H9 (cell line): ENCODE data around the gene DGUOK. TPM values are rescaled to one million over a fixed set of nuclear protein-coding genes. Genes with fewer than 3 reads are reported as not detected.

ENCODE experiments used
- DNase-seq: peaks from one replicate; pipeline ENCODE4 v3.0.0-alpha.2; 2017
- H2AFZ ChIP-seq: one replicate; pipeline ENCODE4 v1.6.1; 2013; ENCODE audit warnings: mild to moderate bottlenecking, low read length, control low read depth, moderate library complexity
- H2AK5ac ChIP-seq: 2 replicates; pipeline ENCODE4 v1.6.1; 2013; ENCODE audit warnings: low read length, control low read depth, mixed read lengths; ENCODE audit not compliant: insufficient read length
- H2BK120ac ChIP-seq: one replicate; pipeline ENCODE4 v1.6.1; 2013; ENCODE audit warnings: low read depth, mild to moderate bottlenecking, low read length, control low read depth, inconsistent platforms; ENCODE audit not compliant: poor library complexity, severe bottlenecking
- H2BK12ac ChIP-seq: 2 replicates; pipeline ENCODE4 v1.6.1; 2013; ENCODE audit warnings: low read length, control low read depth, mixed read lengths, low read depth; ENCODE audit not compliant: insufficient read length
- H2BK15ac ChIP-seq: 2 replicates; pipeline ENCODE4 v1.6.1; 2013; ENCODE audit warnings: low read depth, low read length, control low read depth
- H2BK20ac ChIP-seq: one replicate; pipeline ENCODE4 v1.6.1; 2013; ENCODE audit warnings: low read depth, mild to moderate bottlenecking, low read length, control low read depth, inconsistent platforms; ENCODE audit not compliant: poor library complexity, severe bottlenecking
- H2BK5ac ChIP-seq: 2 replicates; pipeline ENCODE4 v1.6.1; 2013; ENCODE audit warnings: low read length, control low read depth, mixed read lengths; ENCODE audit not compliant: insufficient read length
- H3K14ac ChIP-seq: 2 replicates; pipeline ENCODE4 v1.6.1; 2013; ENCODE audit warnings: low read length, control low read depth; ENCODE audit not compliant: insufficient read depth
- H3K18ac ChIP-seq: 2 replicates; pipeline ENCODE4 v1.6.1; 2013; ENCODE audit warnings: low read depth, mild to moderate bottlenecking, mixed read lengths, low read length, control low read depth; ENCODE audit not compliant: insufficient read length
- H3K23ac ChIP-seq: 2 replicates; pipeline ENCODE4 v1.6.1; 2013; ENCODE audit warnings: low read length, control low read depth, mixed read lengths, low read depth; ENCODE audit not compliant: insufficient read length
- H3K23me2 ChIP-seq: 2 replicates; pipeline ENCODE4 v1.6.1; 2013; ENCODE audit warnings: low read depth, mild to moderate bottlenecking, mixed read lengths, low read length, control low read depth; ENCODE audit not compliant: insufficient read length, poor library complexity, severe bottlenecking
- H3K27ac ChIP-seq: 2 replicates; pipeline ENCODE4 v1.5.1; 2013; ENCODE audit warnings: low read length, control low read depth, mixed read lengths, low read depth; ENCODE audit not compliant: insufficient read length
- H3K27me3 ChIP-seq: 2 replicates; pipeline ENCODE4 v1.6.1; 2013; ENCODE audit warnings: low read length, control low read depth, inconsistent platforms; ENCODE audit not compliant: insufficient read depth
- H3K4ac ChIP-seq: 2 replicates; pipeline ENCODE4 v1.6.1; 2013; ENCODE audit warnings: low read depth, mild to moderate bottlenecking, control low read depth, inconsistent platforms, low read length, moderate library complexity
- H3K4me1 ChIP-seq: 2 replicates; pipeline ENCODE4 v1.6.1; 2013; ENCODE audit warnings: low read length, control low read depth, inconsistent platforms; ENCODE audit not compliant: insufficient read depth
- H3K4me2 ChIP-seq: 2 replicates; pipeline ENCODE4 v1.6.1; 2013; ENCODE audit warnings: low read length, control low read depth, mixed read lengths; ENCODE audit not compliant: insufficient read length, insufficient read depth
- H3K56ac ChIP-seq: 2 replicates; pipeline ENCODE4 v1.6.1; 2013; ENCODE audit warnings: low read depth, mild to moderate bottlenecking, mixed read lengths, low read length, control low read depth; ENCODE audit not compliant: insufficient read length
- H3K79me1 ChIP-seq: 2 replicates; pipeline ENCODE4 v1.6.1; 2013; ENCODE audit warnings: low read depth, mild to moderate bottlenecking, moderate library complexity, low read length, control low read depth, inconsistent platforms; ENCODE audit not compliant: insufficient read depth, poor library complexity, severe bottlenecking
- H3K79me2 ChIP-seq: 2 replicates; pipeline ENCODE4 v1.6.1; 2013; ENCODE audit warnings: low read length, control low read depth, inconsistent platforms; ENCODE audit not compliant: insufficient read depth
- H3K9ac ChIP-seq: 2 replicates; pipeline ENCODE4 v1.6.1; 2013; ENCODE audit warnings: low read length, control low read depth, mixed read lengths; ENCODE audit not compliant: insufficient read length; ENCODE audit errors: extremely low read depth
- H3K9me3 ChIP-seq: one replicate; pipeline ENCODE4 v1.6.1; 2013; ENCODE audit warnings: low read depth, low read length, inconsistent platforms; ENCODE audit not compliant: control insufficient read depth
- H3T11ph ChIP-seq: one replicate; pipeline ENCODE4 v1.6.1; 2013; ENCODE audit warnings: mild to moderate bottlenecking, low read length, control low read depth, inconsistent platforms
- H4K20me1 ChIP-seq: one replicate; pipeline ENCODE4 v1.6.1; 2013; ENCODE audit not compliant: control insufficient read depth, insufficient read length, insufficient read depth
- H4K5ac ChIP-seq: 2 replicates; pipeline ENCODE4 v1.6.1; 2013; ENCODE audit warnings: low read depth, mild to moderate bottlenecking, mixed read lengths, low read length, control low read depth; ENCODE audit not compliant: insufficient read length
- H4K8ac ChIP-seq: replicated peaks from 2 replicates; pipeline ENCODE4 v1.6.1; 2013; ENCODE audit warnings: low read length, control low read depth, mixed read lengths, low read depth; ENCODE audit not compliant: insufficient read length
- H4K91ac ChIP-seq: 2 replicates; pipeline ENCODE4 v1.6.1; 2013; ENCODE audit warnings: low read depth, mild to moderate bottlenecking, moderate library complexity, mixed read lengths, low read length, control low read depth; ENCODE audit not compliant: insufficient read length
- H3K27ac Mint-ChIP-seq, 3 experiments: 2 replicates in 2 of 3; 3 replicates in 1 of 3; pipeline ENCODE4 v1.8.0; 2020 to 2021; ENCODE audit warnings: mixed read lengths in 3 of 3, mild to moderate bottlenecking in 1 of 3, moderate library complexity in 1 of 3
- H3K27me3 Mint-ChIP-seq: 2 replicates; pipeline ENCODE4 v1.8.0; 2021; ENCODE audit warnings: low read depth, mild to moderate bottlenecking, moderate library complexity, mixed read lengths
- H3K36me3 Mint-ChIP-seq, 3 experiments: 2 replicates in 2 of 3; 3 replicates in 1 of 3; pipeline ENCODE4 v1.8.0; 2020 to 2021; ENCODE audit warnings: low read depth in 3 of 3, mixed read lengths in 3 of 3; ENCODE audit not compliant: insufficient read depth in 1 of 3
- H3K4me1 Mint-ChIP-seq, 2 experiments: 2 replicates each; pipeline ENCODE4 v1.8.0; 2020; ENCODE audit warnings: mixed read lengths in 2 of 2
- H3K4me3 Mint-ChIP-seq, 2 experiments: 2 replicates in 1 of 2; 3 replicates in 1 of 2; pipeline ENCODE4 v1.8.0; 2020 to 2021; ENCODE audit warnings: mild to moderate bottlenecking in 2 of 2, mixed read lengths in 2 of 2, moderate library complexity in 1 of 2
- H3K9me3 Mint-ChIP-seq, 2 experiments: 2 replicates in 1 of 2; 3 replicates in 1 of 2; pipeline ENCODE4 v1.8.0; 2020; ENCODE audit warnings: mild to moderate bottlenecking in 2 of 2, mixed read lengths in 2 of 2, moderate library complexity in 1 of 2
- WGBS: extraction: QIAGEN DNeasy Blood & Tissue Kit; methylation state at CpG from one replicate; pipeline ENCODE4 v1.1.7; 2013; ENCODE audit warnings: missing lambda C conversion rate, low lambda C conversion rate, mixed read lengths; ENCODE audit not compliant: insufficient read length; ENCODE audit errors: extremely low coverage; 5-methylcytosine and 5-hydroxymethylcytosine counted together
- total RNA-seq: library from RNA; stranded (reverse); gene quantifications from 2 replicates; pipeline ENCODE4 v1.2.1, GENCODE V29; 2021
- TF ChIP-seq, protein P1 (sequence below): fragments of 200-600 bp; sonication (generic); conservative IDR thresholded peaks from 3 replicates; pipeline ENCODE4 v1.8.0; 2021; ENCODE audit warnings: antibody characterized with exemption, mild to moderate bottlenecking

The DGUOK gene
- total RNA-seq, 1 experiment from 2014 or later: 98.5 TPM

DNA sequence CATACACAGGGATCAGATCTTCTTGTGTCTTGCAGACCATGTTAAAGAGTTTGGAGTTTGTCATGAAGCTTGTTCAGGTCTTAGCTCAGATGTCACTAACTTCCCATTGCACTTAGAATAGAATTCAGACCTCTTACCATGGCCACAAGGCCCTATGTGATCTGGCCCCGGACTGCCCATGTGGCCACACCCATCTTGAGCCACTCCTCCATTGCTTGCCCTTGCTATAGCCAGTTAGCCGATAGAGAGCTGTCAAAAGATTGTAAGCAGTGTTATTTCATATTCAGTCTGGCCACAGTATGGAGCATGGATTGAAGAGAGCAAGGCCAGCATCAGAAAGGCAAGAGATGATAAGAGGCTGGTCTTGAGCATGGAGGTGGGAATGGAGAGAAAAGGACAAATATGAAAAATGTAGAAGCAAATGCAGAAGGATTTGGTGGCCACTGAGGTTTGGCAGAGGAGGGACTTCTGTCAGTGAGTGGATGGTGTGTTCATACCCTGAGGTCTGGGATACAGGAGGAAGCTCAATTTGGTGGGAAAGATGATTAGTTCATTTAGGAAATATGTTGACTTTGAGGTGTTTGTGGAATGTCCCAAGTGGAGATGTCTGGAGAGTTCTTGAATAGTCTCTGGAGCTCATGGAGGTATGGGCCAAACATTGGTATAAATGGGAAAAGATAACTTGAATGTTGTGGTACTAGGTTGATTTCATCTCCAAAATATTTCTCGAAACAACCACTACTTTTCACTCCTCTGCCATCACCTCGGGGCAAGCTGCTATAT, 10.6 kb downstream of the DGUOK start:
- H3K18ac ChIP-seq: no peak overlapping the region
- TF ChIP-seq, protein P1, sequence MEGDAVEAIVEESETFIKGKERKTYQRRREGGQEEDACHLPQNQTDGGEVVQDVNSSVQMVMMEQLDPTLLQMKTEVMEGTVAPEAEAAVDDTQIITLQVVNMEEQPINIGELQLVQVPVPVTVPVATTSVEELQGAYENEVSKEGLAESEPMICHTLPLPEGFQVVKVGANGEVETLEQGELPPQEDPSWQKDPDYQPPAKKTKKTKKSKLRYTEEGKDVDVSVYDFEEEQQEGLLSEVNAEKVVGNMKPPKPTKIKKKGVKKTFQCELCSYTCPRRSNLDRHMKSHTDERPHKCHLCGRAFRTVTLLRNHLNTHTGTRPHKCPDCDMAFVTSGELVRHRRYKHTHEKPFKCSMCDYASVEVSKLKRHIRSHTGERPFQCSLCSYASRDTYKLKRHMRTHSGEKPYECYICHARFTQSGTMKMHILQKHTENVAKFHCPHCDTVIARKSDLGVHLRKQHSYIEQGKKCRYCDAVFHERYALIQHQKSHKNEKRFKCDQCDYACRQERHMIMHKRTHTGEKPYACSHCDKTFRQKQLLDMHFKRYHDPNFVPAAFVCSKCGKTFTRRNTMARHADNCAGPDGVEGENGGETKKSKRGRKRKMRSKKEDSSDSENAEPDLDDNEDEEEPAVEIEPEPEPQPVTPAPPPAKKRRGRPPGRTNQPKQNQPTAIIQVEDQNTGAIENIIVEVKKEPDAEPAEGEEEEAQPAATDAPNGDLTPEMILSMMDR: no peak
- no CpG with 5 or more reads among the region's 4 CpGs for WGBS
- Mint-ChIP-seq H3K27me3 (no peaks in the 10 kb centered on the region), H3K27ac (peak overlapping the region in 1 of 3 experiments; percentile 20; a peak in 1 of 7 replicates), H3K4me1 (peaks cover 0 to 3% of the 10 kb centered on the region in 2 experiments; a peak in 1 of 4 replicates), H3K9me3 (no peaks in the 10 kb centered on the region), H3K4me3 (no peak overlapping the region), H3K36me3 (peaks cover 0 to 36% (median 20%) of the 10 kb centered on the region in 3 experiments; a peak in 4 of 7 replicates)
- H2BK15ac ChIP-seq: no peak overlapping the region
- no peak overlapping the region for H3T11ph ChIP-seq
- no peak overlapping the region for H3K27ac ChIP-seq
- no peaks in the 10 kb centered on the region for H3K23me2 ChIP-seq
- no peak overlapping the region for H2AK5ac ChIP-seq
- no peak for DNase-seq
- peaks cover 17% of the 10 kb centered on the region for H3K79me2 ChIP-seq
- H3K4ac ChIP-seq: no peak overlapping the region
- no peak overlapping the region for H4K8ac ChIP-seq
- no peak overlapping the region for H3K4me2 ChIP-seq
- H2BK12ac ChIP-seq: no peak overlapping the region
- no peak overlapping the region for H3K9ac ChIP-seq
- no peak overlapping the region for H3K23ac ChIP-seq
- no peak overlapping the region for H4K5ac ChIP-seq
- no peak overlapping the region for H2BK20ac ChIP-seq
- H3K27me3 ChIP-seq: no peaks in the 10 kb centered on the region
- H3K79me1 ChIP-seq: peaks cover 15% of the 10 kb centered on the region
- no peaks in the 10 kb centered on the region for H3K9me3 ChIP-seq
- H3K14ac ChIP-seq: no peak overlapping the region
- peaks cover 3% of the 10 kb centered on the region for H4K20me1 ChIP-seq
- no peaks in the 10 kb centered on the region for H3K4me1 ChIP-seq
- H2BK5ac ChIP-seq: no peak overlapping the region
- H4K91ac ChIP-seq: no peak overlapping the region
- no peak overlapping the region for H2AFZ ChIP-seq
- no peak overlapping the region for H3K56ac ChIP-seq
- no peak overlapping the region for H2BK120ac ChIP-seq
